HepG2 (cell line): ENCODE measurements around the gene PIK3CD. TPM values are rescaled to one million over a fixed set of nuclear protein-coding genes. Genes with fewer than 3 reads are reported as not detected.

Source experiments
- ATAC-seq: fragments of 200-7000 bp; cut with Tn5 transposase; 3 replicates; pipeline ENCODE4 v1.9.1; 2020; ENCODE audit warnings: mild to moderate bottlenecking, moderate library complexity
- BruUV-seq: library from RNA; stranded (reverse); fragments of 400-500 nt; replicated peaks from 2 replicates; lab custom pipeline; 2021; lab: Mats Ljungman, UMichigan
- CTCF ChIA-PET: fragments of 300-600 bp; formaldehyde crosslinking; extraction: SDS; loops from one replicate; lab custom pipeline; 2021; ENCODE audit warnings: low total read pairs, inconsistent platforms, low intra/inter-chr PET ratio; lab: Yijun Ruan, JAX
- POLR2A ChIA-PET: fragments of 350-600 bp; sonication (Branson Sonifier 250); formaldehyde crosslinking; loops from one replicate; lab custom pipeline; 2020; ENCODE audit warnings: antibody characterized with exemption, inconsistent platforms; lab: Yijun Ruan, JAX
- DNase-seq: peaks from one replicate; pipeline ENCODE4 v3.0.0-alpha.2; 2015; ENCODE audit warnings: low spot score
- FAIRE-seq: peaks from 3 replicates; lab custom pipeline; 2011; peaks lifted over from hg19 to GRCh38; lab: Jason Lieb, UNC
- H2AFZ ChIP-seq: one replicate; pipeline ENCODE4 v1.6.1; 2011; ENCODE audit warnings: low read length, inconsistent platforms
- H3K27ac ChIP-seq: fragments of 300-600 bp; 3 replicates; pipeline ENCODE4 v1.8.0; 2011; ENCODE audit warnings: mixed run types, mild to moderate bottlenecking, mixed read lengths, low read length, inconsistent platforms; ENCODE audit not compliant: insufficient read depth; ENCODE audit errors: extremely low read length
- H3K27me3 ChIP-seq, 2 experiments: fragments of 200-600 bp in 1 of 2; 2 replicates in 1 of 2; 3 replicates in 1 of 2; pipeline versions ENCODE4 v1.6.0 to v1.8.0; 2011; ENCODE audit warnings: low read length in 2 of 2, mild to moderate bottlenecking in 2 of 2, moderate library complexity in 2 of 2, inconsistent platforms in 1 of 2; ENCODE audit not compliant: insufficient read depth in 2 of 2, control insufficient read depth in 1 of 2
- H3K36me3 ChIP-seq, 2 experiments: fragments of 200-600 bp in 1 of 2; replicated peaks in 1 of 2; 2 replicates in 1 of 2; 3 replicates in 1 of 2; pipeline versions ENCODE4 v1.5.1 to v1.8.0; 2011; ENCODE audit warnings: low read length in 2 of 2, inconsistent platforms in 1 of 2; ENCODE audit not compliant: insufficient read depth in 2 of 2, control insufficient read depth in 1 of 2
- H3K4me1 ChIP-seq: 2 replicates; pipeline ENCODE4 v1.5.1; 2012; ENCODE audit warnings: low read length, inconsistent platforms; ENCODE audit not compliant: insufficient read depth
- H3K4me2 ChIP-seq: 2 replicates; pipeline ENCODE4 v1.6.0; 2011; ENCODE audit warnings: low read depth, low read length, inconsistent platforms
- H3K4me3 ChIP-seq, 3 experiments: fragments of 200-600 bp in 1 of 3; sonication (generic), shearing (Covaris generic) in 1 of 3; replicated peaks in 1 of 3; 2 replicates each; pipeline ENCODE4 v1.5.1; 2011 to 2016; ENCODE audit warnings: low read length in 3 of 3, inconsistent platforms in 2 of 3, low read depth in 2 of 3, mild to moderate bottlenecking in 2 of 3, control low read depth in 1 of 3, mixed read lengths in 1 of 3; ENCODE audit not compliant: insufficient read depth in 1 of 3
- H3K79me2 ChIP-seq: one replicate; pipeline ENCODE4 v1.6.1; 2011; ENCODE audit warnings: low read length, inconsistent platforms; ENCODE audit not compliant: insufficient read depth
- H3K9ac ChIP-seq: 2 replicates; pipeline ENCODE4 v1.6.0; 2011; ENCODE audit warnings: mild to moderate bottlenecking, low read depth, low read length, inconsistent platforms; ENCODE audit not compliant: insufficient read depth
- H3K9me3 ChIP-seq: 2 replicates; pipeline ENCODE4 v1.5.1; 2012; ENCODE audit warnings: mild to moderate bottlenecking, low read length
- H4K20me1 ChIP-seq: 2 replicates; pipeline ENCODE4 v1.6.0; 2011; ENCODE audit warnings: inconsistent platforms, mild to moderate bottlenecking, low read length, moderate library complexity; ENCODE audit not compliant: insufficient read depth
- AKAP8 ChIP-seq: sonication (generic); formaldehyde crosslinking; IDR thresholded peaks from 2 replicates; pipeline ENCODE4 v1.5.1; 2020; ENCODE audit warnings: mild to moderate bottlenecking, missing genetic modification reagents
- BHLHE40 ChIP-seq: IDR thresholded peaks from 2 replicates; pipeline ENCODE4 v1.6.1; 2011; ENCODE audit warnings: low read length, improper control_type of control experiment
- BRCA1 ChIP-seq: sonication (generic); formaldehyde crosslinking; IDR thresholded peaks from 2 replicates; pipeline ENCODE4 v1.4.0; 2020; ENCODE audit warnings: missing genetic modification reagents
- FOXA1 ChIP-seq, 2 experiments: fragments of 450-650 bp in 1 of 2; sonication (generic) in 1 of 2; formaldehyde crosslinking in 1 of 2; IDR thresholded peaks; 2 replicates each; pipeline versions ENCODE4 v1.4.0 to v1.6.1; 2016 to 2020; ENCODE audit warnings: missing genetic modification reagents in 1 of 2
- HBP1 ChIP-seq: IDR thresholded peaks from 2 replicates; pipeline ENCODE4 v1.6.1; 2016; ENCODE audit warnings: low read depth, control low read depth
- HOXA3 ChIP-seq: sonication (generic); formaldehyde crosslinking; IDR thresholded peaks from 2 replicates; pipeline ENCODE4 v1.5.0; 2020; ENCODE audit warnings: missing genetic modification reagents
- KDM1A ChIP-seq: IDR thresholded peaks from 2 replicates; pipeline ENCODE4 v1.6.1; 2016; ENCODE audit warnings: missing compliant biosample characterization
- MED13 ChIP-seq: sonication (generic); formaldehyde crosslinking; IDR thresholded peaks from 2 replicates; pipeline ENCODE4 v1.5.0; 2020; ENCODE audit warnings: missing genetic modification reagents
- MEIS1 ChIP-seq: sonication (generic); formaldehyde crosslinking; IDR thresholded peaks from 2 replicates; pipeline ENCODE4 v1.9.0; 2021; ENCODE audit warnings: mild to moderate bottlenecking, missing genetic modification reagents, moderate library complexity, borderline replicate concordance
- SRSF9 ChIP-seq: fragments of 200-400 bp; formaldehyde crosslinking; IDR thresholded peaks from 2 replicates; pipeline ENCODE4 v1.6.1; 2018; ENCODE audit warnings: borderline replicate concordance, mild to moderate bottlenecking, low read depth, low read length; ENCODE audit not compliant: insufficient read depth, poor library complexity, severe bottlenecking
- ZNF138 ChIP-seq: sonication (generic); formaldehyde crosslinking; IDR thresholded peaks from 2 replicates; pipeline ENCODE4 v1.5.0; 2020; ENCODE audit warnings: mild to moderate bottlenecking, low read depth, missing genetic modification reagents
- ZNF367 ChIP-seq: sonication (generic); formaldehyde crosslinking; IDR thresholded peaks from 2 replicates; pipeline ENCODE4 v1.4.0; 2020; ENCODE audit warnings: missing genetic modification reagents, borderline replicate concordance
- ZNF530 ChIP-seq: sonication (generic); formaldehyde crosslinking; IDR thresholded peaks from 2 replicates; pipeline ENCODE4 v1.5.0; 2020; ENCODE audit warnings: low read depth, mild to moderate bottlenecking, missing genetic modification reagents
- ZNF629 ChIP-seq: sonication (generic); formaldehyde crosslinking; conservative IDR thresholded peaks from 2 replicates; pipeline ENCODE4 v1.5.0; 2020; ENCODE audit warnings: missing genetic modification reagents
- ZNF674 ChIP-seq: sonication (generic); formaldehyde crosslinking; IDR thresholded peaks from 2 replicates; pipeline ENCODE4 v1.5.0; 2020; ENCODE audit warnings: low read depth, mild to moderate bottlenecking, missing genetic modification reagents
- ZNF747 ChIP-seq: sonication (generic); formaldehyde crosslinking; IDR thresholded peaks from 2 replicates; pipeline ENCODE4 v1.8.1; 2023; ENCODE audit warnings: missing genetic modification reagents, mild to moderate bottlenecking, borderline replicate concordance
- ZNF878 ChIP-seq: sonication (generic); formaldehyde crosslinking; IDR thresholded peaks from 2 replicates; pipeline ENCODE4 v1.8.1; 2023; ENCODE audit warnings: mild to moderate bottlenecking, missing genetic modification reagents, moderate library complexity
- WGBS: methylation state at CpG from one replicate; pipeline ENCODE4 v1.1.6; 2017; ENCODE audit warnings: low lambda C conversion rate; 5-methylcytosine and 5-hydroxymethylcytosine counted together
- in situ Hi-C: cut with HindIII; loops from 2 replicates; pipeline ENCODE4 v1.10.0; 2017; ENCODE audit warnings: low pct_unique_long_range_greater_than_20kb; ENCODE audit not compliant: extremely low pct_ligation_motif_present
- intact Hi-C: fragments of 100-400 bp; cut with micrococcal nuclease; formaldehyde crosslinking; loops from one replicate; pipeline ENCODE4 v1.10.0; 2022; ENCODE audit not compliant: unreplicated experiment
- polyA plus RNA-seq, 8 experiments: library from polyadenylated mRNA; depleted of rRNA in 3 of 8; stranded (reverse) in 7 of 8; unstranded in 1 of 8; fragments of >200 nt; fragmentation: Illumina TruSeq in 4 of 8; extraction: Trizol in 4 of 8; gene quantifications; 2 replicates each; pipeline versions ENCODE4 v1.2.1 to v1.2.3, GENCODE V29; 2011 to 2016; ENCODE audit warnings: low read depth in 4 of 8, missing spikeins in 1 of 8, mixed read lengths in 1 of 8; ENCODE audit not compliant: insufficient read depth in 1 of 8
- total RNA-seq, 5 experiments: library from RNA; depleted of rRNA; stranded (reverse); fragments of >200 nt; fragmentation: Illumina TruSeq; extraction: Trizol; gene quantifications; 2 replicates each; pipeline ENCODE4 v1.2.3, GENCODE V29; 2016; ENCODE audit warnings: low read depth in 1 of 5
- TF ChIP-seq, protein P1 (sequence below): sonication (generic); formaldehyde crosslinking; IDR thresholded peaks from 2 replicates; pipeline ENCODE4 v1.4.0; 2020; ENCODE audit warnings: low read depth, mild to moderate bottlenecking, missing genetic modification reagents
- TF ChIP-seq, protein P2 (sequence below): sonication (generic); formaldehyde crosslinking; IDR thresholded peaks from 2 replicates; pipeline ENCODE4 v1.8.1; 2022; ENCODE audit warnings: low read depth, mild to moderate bottlenecking, missing genetic modification reagents

The PIK3CD gene
- total and polyA plus RNA-seq, 2 of the 13 experiments (the other 11 are each of a cell fraction or from before 2014, with no cell fraction given) = 7.1 to 10.0 TPM

DNA sequence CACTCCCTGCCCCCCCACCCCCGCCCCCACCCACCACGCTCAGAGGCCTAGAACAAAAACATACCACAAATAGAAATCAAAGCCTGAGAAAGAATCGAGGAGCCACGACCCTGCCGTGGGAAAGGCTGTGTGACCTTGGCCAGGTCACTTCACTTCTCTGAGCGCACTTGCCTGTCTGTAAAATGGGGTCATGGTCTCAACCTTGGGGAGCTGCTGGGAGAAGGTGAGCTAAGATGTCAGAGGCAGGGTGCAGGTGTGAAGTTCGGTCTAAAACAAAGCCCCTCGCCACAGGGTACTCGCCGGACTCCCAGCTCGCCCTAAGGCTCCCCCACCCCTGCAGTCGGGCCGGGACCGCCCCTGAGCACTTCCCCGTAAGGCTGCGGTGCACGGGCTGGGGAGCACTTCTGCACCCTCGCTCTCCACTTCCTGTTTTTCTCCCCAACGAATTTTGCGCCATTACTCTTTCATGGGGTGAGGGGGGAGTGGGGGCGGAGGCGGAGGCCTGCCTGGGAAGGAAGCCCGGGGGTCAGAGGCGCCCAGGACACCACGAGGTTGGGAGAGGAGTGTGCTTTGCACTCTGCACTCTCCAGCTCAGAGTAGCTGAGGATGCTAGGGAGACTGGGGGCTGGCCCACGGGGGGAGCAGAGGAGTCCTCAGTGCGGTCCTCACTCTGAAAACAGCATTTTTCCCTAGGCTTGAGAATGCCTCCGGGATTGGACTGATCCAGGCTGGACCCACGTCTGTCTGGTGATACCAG, 21.9 kb upstream of the PIK3CD start:
- no peaks in the 10 kb centered on the region for H4K20me1 ChIP-seq
- DNase-seq (no peak), FAIRE-seq (no peak), ATAC-seq (peak; percentile 12)
- POLR2A ChIA-PET = no interaction called here
- H3K79me2 ChIP-seq = no peaks in the 10 kb centered on the region
- H2AFZ ChIP-seq = no peak overlapping the region
- no peaks in the 10 kb centered on the region for H3K9me3 ChIP-seq
- CTCF ChIA-PET = no interaction called here
- H3K27ac ChIP-seq = no peak overlapping the region
- peaks cover 29% of the 10 kb centered on the region for H3K4me1 ChIP-seq
- WGBS = 22% methylated on average over 22 of the region's 29 CpGs
- H3K9ac ChIP-seq = no peak overlapping the region
- peak overlapping the region in 2 of 3 experiments; percentile 2 to 40; a peak in 1 of 6 replicates for H3K4me3 ChIP-seq
- intact Hi-C loops = loop anchor here (5.0 kb wide), 1 partner anchor 238 kb away; no protein-coding TSS in a partner anchor
- H3K36me3 ChIP-seq = no peaks in the 10 kb centered on the region
- peak overlapping the region; percentile 66 for H3K4me2 ChIP-seq
- no TSS peak for BruUV-seq
- in situ Hi-C loops = no loop called here
- peaks cover 0 to 23% of the 10 kb centered on the region in 2 experiments; a peak in 4 of 5 replicates for H3K27me3 ChIP-seq
- no peak for TF ChIP-seq ZNF530
- TF ChIP-seq ZNF674 (CRISPR knock-in tag) = no peak
- TF ChIP-seq BRCA1 (CRISPR knock-in tag) = no peak
- no peak for TF ChIP-seq MED13
- no peak for TF ChIP-seq ZNF367 (CRISPR knock-in tag)
- no peak for TF ChIP-seq AKAP8 (CRISPR knock-in tag)
- TF ChIP-seq, protein P1, sequence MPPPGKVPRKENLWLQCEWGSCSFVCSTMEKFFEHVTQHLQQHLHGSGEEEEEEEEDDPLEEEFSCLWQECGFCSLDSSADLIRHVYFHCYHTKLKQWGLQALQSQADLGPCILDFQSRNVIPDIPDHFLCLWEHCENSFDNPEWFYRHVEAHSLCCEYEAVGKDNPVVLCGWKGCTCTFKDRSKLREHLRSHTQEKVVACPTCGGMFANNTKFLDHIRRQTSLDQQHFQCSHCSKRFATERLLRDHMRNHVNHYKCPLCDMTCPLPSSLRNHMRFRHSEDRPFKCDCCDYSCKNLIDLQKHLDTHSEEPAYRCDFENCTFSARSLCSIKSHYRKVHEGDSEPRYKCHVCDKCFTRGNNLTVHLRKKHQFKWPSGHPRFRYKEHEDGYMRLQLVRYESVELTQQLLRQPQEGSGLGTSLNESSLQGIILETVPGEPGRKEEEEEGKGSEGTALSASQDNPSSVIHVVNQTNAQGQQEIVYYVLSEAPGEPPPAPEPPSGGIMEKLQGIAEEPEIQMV = peak; percentile 71; the same call in 1 of the 2 replicates
- no peak for TF ChIP-seq SRSF9
- TF ChIP-seq KDM1A (CRISPR knock-in tag) = peak; percentile 66; the same call in 1 of the 2 replicates
- TF ChIP-seq HBP1 (CRISPR knock-in tag) = no peak
- no peak for TF ChIP-seq ZNF138 (CRISPR knock-in tag)
- no peak for TF ChIP-seq BHLHE40
- peak; percentile 96 for TF ChIP-seq ZNF629
- TF ChIP-seq HOXA3 (CRISPR knock-in tag) = no peak
- TF ChIP-seq FOXA1 (IDR thresholded peaks at IDR 0.05) = no peak
- no peak for TF ChIP-seq FOXA1 (CRISPR knock-in tag; IDR thresholded peaks at IDR 0.05)
- TF ChIP-seq ZNF878 (CRISPR knock-in tag) = no peak
- TF ChIP-seq, protein P2, sequence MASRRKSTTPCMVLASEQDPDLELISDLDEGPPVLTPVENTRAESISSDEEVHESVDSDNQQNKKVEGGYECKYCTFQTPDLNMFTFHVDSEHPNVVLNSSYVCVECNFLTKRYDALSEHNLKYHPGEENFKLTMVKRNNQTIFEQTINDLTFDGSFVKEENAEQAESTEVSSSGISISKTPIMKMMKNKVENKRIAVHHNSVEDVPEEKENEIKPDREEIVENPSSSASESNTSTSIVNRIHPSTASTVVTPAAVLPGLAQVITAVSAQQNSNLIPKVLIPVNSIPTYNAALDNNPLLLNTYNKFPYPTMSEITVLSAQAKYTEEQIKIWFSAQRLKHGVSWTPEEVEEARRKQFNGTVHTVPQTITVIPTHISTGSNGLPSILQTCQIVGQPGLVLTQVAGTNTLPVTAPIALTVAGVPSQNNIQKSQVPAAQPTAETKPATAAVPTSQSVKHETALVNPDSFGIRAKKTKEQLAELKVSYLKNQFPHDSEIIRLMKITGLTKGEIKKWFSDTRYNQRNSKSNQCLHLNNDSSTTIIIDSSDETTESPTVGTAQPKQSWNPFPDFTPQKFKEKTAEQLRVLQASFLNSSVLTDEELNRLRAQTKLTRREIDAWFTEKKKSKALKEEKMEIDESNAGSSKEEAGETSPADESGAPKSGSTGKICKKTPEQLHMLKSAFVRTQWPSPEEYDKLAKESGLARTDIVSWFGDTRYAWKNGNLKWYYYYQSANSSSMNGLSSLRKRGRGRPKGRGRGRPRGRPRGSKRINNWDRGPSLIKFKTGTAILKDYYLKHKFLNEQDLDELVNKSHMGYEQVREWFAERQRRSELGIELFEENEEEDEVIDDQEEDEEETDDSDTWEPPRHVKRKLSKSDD (CRISPR knock-in tag) = no peak
- TF ChIP-seq ZNF747 (CRISPR knock-in tag) = no peak
- TF ChIP-seq MEIS1 = no peak
